GM19351 (cell line): ENCODE results near the gene ALDH7A1.

Experiments
- ATAC-seq: cut with Tn5 transposase; IDR thresholded peaks from one replicate; pipeline ENCODE4 v1.9.1; 2021; ENCODE audit warnings: mild to moderate bottlenecking, moderate library complexity; ENCODE audit not compliant: unreplicated experiment

The ALDH7A1 gene

GRCh38 chr5:126509339-126509738 is 85.7 kb downstream of the ALDH7A1 start:
- ATAC-seq = no peak

- no peak for ATAC-seq
Measured at GRCh38 chr5:126508962-126509279, 86.1 kb downstream of the ALDH7A1 start.

DNA sequence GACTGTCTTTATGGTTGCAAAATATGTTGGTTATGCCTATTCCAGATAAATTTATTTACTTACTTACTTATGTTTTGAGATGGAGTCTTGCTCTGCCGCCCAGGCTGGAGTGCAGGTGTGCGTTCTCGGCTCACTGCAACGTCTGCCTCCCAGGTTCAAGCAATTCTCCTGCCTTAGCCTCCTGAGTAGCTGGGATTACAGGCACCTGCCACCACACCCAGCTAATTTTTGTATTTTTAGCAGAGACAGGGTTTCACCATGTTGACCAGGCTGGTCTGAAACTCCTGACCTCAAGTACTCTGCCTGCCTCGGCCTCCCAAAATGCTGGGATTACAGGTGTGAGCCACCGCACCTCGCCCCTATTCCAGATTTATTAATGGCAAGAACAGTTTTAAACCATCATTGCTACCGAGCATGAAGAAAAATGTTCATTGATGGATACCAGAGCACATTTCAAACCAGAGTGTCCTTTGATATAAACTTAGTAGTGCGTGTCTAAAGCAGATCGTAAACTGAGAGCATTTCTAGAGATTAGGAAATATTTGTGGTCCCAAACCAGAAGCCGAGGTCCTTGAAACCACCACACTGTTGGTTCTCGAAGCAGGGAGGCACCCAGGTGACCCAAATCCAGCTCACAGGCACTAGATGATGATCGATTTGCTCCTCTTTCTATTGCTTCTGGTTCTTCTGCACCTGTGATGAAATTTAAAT is 86.6 kb downstream of the ALDH7A1 start:
- ATAC-seq = no peak

DNA sequence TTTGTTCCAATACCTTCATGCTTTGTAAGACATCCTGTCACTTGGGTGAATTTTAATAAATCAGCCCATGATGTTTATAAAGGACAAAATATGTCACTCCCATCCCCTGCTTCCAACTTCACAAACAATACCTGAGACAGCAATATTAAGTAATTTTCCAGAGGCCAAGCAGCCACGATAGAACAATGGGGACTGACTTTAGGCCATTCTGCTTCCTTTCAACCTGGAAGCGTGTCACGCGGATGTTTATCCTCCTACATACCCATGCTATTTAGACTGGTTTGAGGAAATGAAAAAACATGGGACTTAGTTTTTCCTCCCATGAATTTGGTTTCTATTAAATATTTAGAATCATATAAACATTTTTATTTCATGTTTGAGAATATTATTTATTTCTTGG is 88.9 kb downstream of the ALDH7A1 start:
- no peak for ATAC-seq

DNA sequence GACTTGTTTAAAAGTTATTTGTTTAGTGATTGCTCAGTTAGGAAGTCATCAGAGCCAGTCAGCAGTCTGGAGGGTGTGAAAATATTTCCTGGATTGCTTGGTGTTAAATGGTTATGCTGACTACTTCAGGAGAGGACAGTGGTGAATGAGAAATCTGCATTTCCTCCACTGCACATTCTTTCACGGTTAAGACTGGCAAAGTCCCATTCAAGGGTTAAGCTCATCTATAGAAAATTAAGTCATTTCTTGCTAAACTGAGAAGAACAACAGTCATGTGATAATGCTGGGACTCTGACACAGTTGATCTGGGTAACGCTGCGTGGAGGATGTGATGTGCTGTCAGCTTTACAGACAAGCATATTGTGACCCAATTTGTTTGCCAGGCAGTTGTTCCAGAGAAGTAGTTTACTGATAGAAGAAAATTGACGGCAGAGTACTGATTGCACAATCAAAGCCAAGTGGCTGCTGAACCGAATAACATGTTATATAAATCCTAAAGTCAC is 91.4 kb downstream of the ALDH7A1 start:
- ATAC-seq = no peak

GRCh38 chr5:126501448-126501847 is 93.6 kb downstream of the ALDH7A1 start:
- ATAC-seq = no peak

DNA sequence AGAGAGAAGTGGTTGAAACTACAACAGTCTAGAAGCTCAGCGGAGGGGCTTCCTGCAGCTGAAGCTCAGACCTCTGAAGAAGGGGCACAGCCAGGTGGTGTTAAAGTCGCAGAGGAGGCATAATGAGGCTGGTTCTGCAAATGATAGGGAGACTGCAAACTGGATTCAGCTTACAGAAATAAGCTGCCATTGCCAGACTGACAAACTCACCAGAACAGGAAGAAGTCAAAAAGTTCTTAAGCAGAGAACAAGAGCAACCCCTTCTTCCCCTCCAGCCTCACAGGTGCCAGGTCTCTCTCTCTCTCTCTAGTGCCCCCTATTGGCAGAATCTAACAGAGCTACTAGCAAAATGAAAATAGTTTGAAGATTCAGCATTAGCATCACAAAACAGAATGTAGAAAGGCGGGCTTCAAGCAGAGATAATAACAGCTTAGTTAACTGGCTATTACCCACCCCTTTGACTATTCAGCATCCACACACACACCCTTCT is 95.1 kb downstream of the ALDH7A1 start:
- peak; percentile 75 for ATAC-seq

DNA sequence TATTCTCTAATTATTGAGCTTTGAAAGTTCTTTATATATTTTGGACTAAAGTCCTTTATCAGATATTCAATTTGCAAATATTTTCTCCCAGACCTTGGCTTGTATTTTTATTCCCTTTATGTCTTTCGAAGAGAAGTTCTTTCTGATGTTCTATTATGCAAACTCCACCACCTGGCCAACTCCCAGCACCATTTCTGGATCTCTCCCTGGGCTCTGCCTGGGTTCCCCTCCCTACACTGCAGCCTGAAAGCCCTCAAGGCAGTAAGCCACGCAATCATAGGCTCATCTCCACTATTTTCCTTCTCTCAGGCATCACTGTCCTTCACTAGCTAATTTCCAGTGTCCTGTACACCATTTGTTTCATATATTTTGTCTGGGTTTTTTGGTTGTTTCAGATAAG is 95.7 kb downstream of the ALDH7A1 start:
- no peak for ATAC-seq

DNA sequence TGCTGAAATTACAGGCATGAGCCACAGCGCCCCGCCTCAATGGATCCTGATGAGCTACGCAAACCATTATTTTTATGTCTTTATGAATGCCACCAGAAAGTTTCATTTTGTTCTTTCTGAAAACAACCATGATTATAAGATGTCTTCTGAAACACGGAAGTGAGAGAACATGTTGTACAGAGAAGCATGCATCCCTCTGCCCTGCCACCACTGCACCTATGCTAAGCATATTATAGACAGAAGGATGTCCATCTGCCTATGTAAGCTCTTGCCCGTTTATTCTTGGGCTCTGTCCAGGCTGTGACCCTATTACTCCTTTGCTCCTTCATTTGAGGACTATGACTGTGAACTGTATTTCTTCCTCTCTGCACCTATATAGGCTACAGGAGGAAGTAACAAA is 97.5 kb downstream of the ALDH7A1 start:
- no peak for ATAC-seq

DNA sequence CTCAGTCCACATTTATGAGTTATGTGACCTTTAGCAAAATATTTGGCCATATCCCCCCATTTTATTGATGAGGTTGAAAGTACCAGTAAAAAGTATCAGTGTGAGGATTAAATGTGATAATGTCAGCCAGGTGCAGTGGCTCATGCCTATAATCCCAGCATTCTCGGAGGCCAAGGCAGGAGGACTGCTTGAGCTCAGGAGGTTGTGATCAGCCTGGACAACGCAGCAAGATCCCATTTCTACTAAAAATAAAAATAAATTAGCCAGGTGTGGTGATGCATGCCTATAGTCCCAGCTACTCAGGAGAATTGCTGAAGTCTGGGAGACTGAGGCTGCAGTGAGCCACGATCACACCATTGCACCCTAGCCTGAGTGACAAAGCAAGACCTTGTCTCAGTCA is 100.6 kb downstream of the ALDH7A1 start:
- ATAC-seq = no peak

GRCh38 chr5:126492939-126493338 is 102.1 kb downstream of the ALDH7A1 start:
- no peak for ATAC-seq

DNA sequence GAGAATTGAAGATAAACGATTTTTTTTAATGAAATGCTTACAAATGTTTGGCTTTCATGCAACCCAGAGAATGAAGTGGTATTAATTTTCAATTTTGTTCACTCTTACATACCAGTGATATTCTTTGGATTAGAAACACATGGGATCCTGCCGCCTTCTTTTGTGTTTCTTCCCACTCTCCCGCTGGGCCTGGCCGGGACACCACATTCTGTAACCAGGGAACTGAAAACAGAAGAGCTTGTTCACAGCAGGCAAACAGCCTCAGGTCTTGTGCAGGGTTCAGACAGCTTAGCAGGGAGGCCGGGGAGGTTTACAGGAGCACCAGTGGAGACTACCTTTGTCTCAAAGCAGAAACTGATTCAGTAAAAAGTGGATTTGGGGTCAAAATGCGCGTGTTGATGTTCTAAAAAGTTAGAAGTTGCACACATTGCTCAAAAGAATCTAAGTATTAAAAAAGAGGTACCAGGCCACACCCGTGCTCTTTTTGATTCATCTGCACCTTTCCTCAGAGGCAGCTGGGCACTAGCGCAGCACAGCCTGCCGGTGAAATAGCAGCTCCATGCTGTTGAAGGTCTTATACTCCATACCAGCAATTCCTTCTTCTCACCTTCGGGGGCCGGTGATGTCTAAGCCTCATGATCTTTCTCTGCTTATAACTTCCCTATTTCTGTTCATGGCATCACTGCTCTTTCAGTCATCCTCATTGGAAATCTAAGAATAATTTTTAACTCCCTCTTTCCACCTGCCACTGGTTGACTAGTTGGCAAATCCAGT is 104.7 kb downstream of the ALDH7A1 start:
- ATAC-seq = no peak

DNA sequence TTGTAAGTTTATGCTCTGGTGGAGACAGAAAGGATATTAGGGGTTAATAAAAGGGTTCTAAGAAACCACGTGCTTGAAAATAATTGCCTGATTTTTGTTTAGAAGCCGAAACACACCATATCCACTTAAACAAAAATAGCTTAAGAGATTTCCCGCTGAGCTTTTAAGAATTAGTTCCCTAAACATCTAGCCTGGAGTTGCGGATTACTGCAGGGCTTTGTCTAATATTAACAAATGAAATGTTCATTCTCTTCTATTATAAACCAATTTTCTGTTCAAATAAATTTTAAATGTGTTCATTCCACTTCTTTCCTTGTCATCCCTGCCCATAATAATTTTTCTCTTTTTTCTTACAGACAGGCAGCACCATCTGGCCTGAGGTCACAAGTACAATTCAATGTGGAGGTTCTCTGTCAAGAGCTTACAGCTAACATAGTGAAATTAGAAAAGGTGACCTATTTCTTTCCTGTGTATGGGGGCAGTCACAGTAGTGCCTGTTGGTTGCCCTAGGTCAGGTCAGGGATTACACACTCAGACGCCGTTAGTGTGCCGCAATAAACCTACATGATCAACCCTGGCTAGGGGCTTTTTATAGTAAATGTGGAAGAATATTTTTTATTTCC is 106.5 kb downstream of the ALDH7A1 start:
- no peak for ATAC-seq

DNA sequence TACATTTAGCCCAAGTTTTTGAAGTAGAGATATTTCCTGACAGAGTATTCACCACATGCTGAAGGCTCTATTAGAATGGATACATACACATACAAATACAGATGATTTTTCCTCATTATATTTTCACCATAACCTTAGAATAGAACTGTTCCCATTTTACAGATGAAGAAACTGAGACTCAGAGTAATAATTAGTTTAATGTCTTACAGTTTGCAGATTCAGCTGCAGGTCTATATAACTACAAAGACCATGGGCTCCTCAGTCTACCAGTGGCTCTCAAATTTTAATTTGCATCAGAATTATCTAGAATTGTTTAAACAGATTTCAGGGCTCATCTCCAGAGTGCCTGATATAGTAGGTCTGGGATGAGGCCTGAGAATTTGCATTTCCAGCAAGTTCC is 107.4 kb downstream of the ALDH7A1 start:
- ATAC-seq = no peak

DNA sequence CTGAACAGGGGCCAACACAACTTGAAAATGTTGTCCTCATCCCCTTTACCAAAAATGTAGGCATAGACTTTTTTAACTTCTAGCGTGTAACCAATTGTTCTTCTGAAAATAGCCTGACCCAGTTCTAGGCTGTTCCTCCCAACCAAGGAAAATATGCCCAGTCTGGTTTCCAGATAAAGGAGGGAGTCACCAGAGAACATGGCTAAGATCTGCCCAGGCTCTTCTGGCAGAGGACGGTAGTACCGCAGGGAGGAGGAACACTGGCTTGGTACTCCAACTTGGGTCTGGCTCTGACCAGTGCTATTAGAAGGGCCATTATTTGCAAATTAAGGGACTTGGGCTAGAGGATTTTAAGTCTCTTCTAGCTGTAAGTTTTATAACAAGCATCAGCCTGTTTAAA is 108.7 kb downstream of the ALDH7A1 start:
- no peak for ATAC-seq

GRCh38 chr5:126484253-126484652 is 110.8 kb downstream of the ALDH7A1 start:
- no peak for ATAC-seq

GRCh38 chr5:126483156-126483555 is 111.9 kb downstream of the ALDH7A1 start:
- ATAC-seq = no peak

- no peak for ATAC-seq
Measured at GRCh38 chr5:126482591-126482990, 112.4 kb downstream of the ALDH7A1 start.

- ATAC-seq = no peak
Measured at GRCh38 chr5:126481243-126481642, 113.8 kb downstream of the ALDH7A1 start.
